22Rv1 (cell line): ENCODE data around the gene S100A6.
"Not testable (repeated sequence)": the region's sequence is repeated elsewhere in the genome, so short reads cannot be mapped to it uniquely, and the experiment has no call there.

Source experiments
- H3K27ac ChIP-seq: fragments of 450-650 bp; 2 replicates; pipeline ENCODE4 v1.5.1; 2017
- ZFX ChIP-seq: fragments of 450-650 bp; IDR thresholded peaks from 2 replicates; pipeline ENCODE4 v1.6.1; 2017; ENCODE audit warnings: antibody characterized with exemption, borderline replicate concordance
- TF ChIP-seq, protein P1 (sequence below): fragments of 450-650 bp; IDR thresholded peaks from 2 replicates; pipeline ENCODE4 v1.5.1; 2017; ENCODE audit warnings: mild to moderate bottlenecking

S100A6 gene

GRCh38 chr1:153567621-153568366 is 32.0 kb upstream of the S100A6 start:
- peak overlapping the region; percentile 55; the same call in 1 of the 2 replicates for H3K27ac ChIP-seq
- no peak for TF ChIP-seq ZFX
- TF ChIP-seq, protein P1, sequence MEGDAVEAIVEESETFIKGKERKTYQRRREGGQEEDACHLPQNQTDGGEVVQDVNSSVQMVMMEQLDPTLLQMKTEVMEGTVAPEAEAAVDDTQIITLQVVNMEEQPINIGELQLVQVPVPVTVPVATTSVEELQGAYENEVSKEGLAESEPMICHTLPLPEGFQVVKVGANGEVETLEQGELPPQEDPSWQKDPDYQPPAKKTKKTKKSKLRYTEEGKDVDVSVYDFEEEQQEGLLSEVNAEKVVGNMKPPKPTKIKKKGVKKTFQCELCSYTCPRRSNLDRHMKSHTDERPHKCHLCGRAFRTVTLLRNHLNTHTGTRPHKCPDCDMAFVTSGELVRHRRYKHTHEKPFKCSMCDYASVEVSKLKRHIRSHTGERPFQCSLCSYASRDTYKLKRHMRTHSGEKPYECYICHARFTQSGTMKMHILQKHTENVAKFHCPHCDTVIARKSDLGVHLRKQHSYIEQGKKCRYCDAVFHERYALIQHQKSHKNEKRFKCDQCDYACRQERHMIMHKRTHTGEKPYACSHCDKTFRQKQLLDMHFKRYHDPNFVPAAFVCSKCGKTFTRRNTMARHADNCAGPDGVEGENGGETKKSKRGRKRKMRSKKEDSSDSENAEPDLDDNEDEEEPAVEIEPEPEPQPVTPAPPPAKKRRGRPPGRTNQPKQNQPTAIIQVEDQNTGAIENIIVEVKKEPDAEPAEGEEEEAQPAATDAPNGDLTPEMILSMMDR = no peak

GRCh38 chr1:153566414-153567371 is 30.9 kb upstream of the S100A6 start:
- TF ChIP-seq ZFX = no peak
- TF ChIP-seq, protein P1 = no peak
- H3K27ac ChIP-seq = peak overlapping the region; percentile 55

GRCh38 chr1:153565529-153566374 is 30.0 kb upstream of the S100A6 start, which contains the start of gene S100A2:
Gene S100A2 (minus strand): TSS chr1:153565844. CDS start chr1:153563877, 1,967 bp downstream.
- peak within 1 kb of the TSS; percentile 55 for H3K27ac ChIP-seq
- TF ChIP-seq ZFX = no peak
- TF ChIP-seq, protein P1 = no peak

GRCh38 chr1:153563991-153564390 is 28.2 kb upstream of the S100A6 start:
- H3K27ac ChIP-seq = no peak overlapping the region
- TF ChIP-seq ZFX = no peak
- TF ChIP-seq, protein P1 = no peak

- no peak overlapping the region for H3K27ac ChIP-seq
- TF ChIP-seq, protein P1 = no peak
- TF ChIP-seq ZFX = no peak
Observed at GRCh38 chr1:153563483-153563901, 27.7 kb upstream of the S100A6 start.

GRCh38 chr1:153562021-153562420 is 26.2 kb upstream of the S100A6 start:
- not testable (repeated sequence) for H3K27ac ChIP-seq

GRCh38 chr1:153561466-153561985 is 25.7 kb upstream of the S100A6 start:
- no peak overlapping the region for H3K27ac ChIP-seq
- TF ChIP-seq ZFX = no peak
- TF ChIP-seq, protein P1 = no peak
